ENCODE data around the gene ULK4.
A peak's percentile ranks its signal among the peaks of the same experiment; 100 is the strongest.

Gene ULK4

DNA sequence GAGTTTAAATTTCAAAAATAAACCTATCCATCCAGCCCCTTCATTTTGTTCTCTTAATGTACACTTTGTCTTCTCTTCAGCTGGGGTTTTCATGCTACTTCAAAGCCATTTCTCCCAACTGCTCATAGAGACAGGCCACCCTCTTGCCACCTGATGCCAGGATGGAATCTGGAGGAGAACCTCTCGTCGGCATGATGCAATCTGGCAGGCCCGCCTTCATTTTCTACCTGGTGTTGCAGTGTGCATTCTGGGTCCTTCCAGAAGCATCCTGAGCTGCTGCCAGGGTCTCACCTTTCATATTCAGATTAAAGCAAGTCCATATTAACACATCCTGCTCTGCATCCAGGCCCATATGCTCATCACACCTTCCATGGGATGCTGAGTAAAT is 701.8 kb downstream of the ULK4 start:
- no peak for DNase-seq (ENCODE audit: low read depth)

DNA sequence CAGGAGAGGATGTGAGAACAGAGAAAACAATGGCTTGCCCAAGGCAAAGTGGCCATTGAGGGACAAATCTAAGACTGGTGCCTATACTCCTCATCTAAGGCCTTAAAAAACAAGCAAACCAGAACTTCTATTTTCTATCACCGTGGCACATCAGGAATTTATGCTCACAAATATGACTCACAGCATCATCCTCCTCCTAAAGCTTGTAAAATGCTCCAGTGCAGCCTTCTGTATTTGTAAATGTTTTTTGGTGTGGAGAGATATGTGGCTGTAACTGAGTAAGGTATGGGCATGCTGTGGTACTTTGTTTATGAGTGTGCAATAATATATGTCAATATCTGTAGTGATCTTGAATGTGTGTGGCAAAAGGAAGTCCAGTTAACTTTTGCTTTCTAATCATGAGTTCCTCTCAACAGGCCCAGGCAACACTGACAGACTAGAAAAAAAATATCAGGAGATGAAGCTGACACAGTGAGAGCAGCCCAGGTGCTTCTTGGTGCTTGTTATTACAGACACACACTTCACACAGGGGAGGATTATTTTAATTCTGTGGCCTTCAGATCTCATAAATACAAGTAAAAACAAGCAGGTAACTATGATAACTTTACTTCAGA is 702.3 kb downstream of the ULK4 start:
- DNase-seq (ENCODE audit: low read depth), result no peak

DNA sequence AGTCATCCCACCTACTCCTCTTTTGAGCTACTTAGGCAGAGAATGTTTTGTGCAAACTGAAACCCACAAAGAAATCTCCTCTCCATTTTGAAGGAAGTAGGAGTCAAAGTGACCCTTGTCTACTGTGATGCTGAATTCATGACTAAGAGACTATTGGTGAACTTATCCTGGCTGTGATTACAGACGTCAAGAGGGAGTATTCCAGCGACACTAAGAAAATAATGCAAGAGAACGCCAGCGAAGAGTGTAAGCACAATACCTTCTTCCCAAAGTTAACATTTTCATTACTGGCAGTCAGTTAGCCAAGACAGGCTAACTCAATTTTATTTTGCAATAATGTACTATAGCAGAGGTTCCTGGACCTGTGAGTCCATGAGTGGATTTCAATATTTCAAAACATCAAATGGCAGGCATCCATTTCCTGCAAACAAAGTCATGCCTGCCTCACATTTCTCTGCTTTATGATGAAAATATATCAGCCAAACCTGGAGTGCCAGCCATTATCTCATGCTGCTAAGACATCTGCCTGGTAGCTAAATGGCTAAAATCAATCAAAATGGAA is 703.6 kb downstream of the ULK4 start:
- DNase-seq (ENCODE audit: low read depth), result no peak

DNA sequence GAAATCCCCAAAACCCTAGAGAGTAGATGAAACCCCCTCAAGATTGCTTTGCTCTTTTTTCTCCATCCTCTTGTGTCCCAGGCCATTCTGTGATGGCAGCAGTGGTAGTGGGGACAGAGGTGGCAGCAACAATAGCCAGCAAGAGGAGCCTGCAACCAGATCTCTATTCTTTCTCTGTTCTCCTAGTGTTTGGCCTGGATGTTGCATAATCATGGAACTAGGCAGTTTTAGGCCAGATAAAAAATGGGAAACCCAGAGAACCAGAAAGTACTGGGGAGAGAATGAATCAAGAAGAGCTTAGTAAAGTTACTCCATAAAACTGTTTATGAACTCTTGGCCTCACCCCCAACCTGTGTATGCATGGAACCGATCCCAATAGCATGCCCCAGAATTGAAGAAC is 710.3 kb downstream of the ULK4 start:
- no peak for DNase-seq (ENCODE audit: low read depth)

DNA sequence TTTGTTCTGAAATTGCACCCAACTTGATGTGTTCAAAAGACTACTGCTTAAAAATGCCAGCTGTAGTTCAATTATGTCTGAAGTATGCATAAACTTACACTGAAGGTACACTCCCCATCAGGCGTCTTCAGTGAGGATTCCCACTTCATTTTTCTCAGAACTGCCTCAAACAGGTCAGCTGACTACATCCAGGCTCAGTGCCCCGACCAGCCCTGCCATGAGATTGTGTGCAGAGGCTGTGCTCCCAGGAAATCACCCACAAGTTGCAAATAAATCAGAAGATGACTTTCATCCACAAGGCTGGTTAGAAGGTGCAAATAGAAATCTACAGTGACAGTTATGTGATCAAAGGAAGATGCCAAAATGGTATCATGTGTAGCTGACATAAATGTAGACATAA is 711.1 kb downstream of the ULK4 start:
- no peak for DNase-seq (ENCODE audit: low read depth)

DNA sequence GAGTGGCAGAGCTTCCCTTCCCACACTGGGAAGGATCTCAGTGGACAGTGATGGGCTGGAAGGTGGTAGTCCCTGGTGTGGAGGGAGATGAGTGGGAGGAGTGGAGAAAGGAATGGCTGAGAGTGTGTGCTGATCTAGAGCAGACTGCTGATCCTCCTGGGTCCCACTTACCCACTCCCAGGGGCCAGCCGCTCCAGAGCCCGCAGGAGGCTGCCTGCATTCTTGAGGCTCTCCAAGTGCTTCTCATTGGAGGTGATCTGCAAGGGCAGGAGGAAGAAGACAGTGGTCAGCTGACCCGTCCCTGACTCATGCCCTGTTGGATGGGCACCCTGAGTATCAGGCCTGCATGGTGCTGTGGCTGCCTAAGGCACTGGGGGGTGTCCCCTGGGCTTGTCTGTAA is 712.6 kb downstream of the ULK4 start:
- no peak for DNase-seq (ENCODE audit: low read depth)

DNA sequence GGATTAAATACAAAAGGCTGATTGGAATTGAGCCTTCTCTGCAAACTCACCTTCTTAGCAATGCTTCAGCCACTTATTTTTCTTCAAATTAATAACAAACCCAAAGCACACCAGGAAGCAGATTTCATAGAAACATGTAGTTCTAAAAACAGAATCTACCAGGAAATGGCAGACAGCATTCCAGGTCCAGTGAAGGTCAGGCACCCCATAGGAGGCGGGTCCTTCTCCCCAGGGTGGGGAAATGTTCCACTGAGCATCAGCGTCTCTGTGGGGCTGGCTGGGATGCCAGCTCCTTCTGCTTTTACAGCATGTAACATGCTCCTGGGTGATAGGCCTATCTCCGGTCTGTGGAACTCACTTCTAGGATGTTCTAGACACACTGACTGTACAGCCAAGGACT is 713.4 kb downstream of the ULK4 start:
- no peak for DNase-seq (ENCODE audit: low read depth)

DNA sequence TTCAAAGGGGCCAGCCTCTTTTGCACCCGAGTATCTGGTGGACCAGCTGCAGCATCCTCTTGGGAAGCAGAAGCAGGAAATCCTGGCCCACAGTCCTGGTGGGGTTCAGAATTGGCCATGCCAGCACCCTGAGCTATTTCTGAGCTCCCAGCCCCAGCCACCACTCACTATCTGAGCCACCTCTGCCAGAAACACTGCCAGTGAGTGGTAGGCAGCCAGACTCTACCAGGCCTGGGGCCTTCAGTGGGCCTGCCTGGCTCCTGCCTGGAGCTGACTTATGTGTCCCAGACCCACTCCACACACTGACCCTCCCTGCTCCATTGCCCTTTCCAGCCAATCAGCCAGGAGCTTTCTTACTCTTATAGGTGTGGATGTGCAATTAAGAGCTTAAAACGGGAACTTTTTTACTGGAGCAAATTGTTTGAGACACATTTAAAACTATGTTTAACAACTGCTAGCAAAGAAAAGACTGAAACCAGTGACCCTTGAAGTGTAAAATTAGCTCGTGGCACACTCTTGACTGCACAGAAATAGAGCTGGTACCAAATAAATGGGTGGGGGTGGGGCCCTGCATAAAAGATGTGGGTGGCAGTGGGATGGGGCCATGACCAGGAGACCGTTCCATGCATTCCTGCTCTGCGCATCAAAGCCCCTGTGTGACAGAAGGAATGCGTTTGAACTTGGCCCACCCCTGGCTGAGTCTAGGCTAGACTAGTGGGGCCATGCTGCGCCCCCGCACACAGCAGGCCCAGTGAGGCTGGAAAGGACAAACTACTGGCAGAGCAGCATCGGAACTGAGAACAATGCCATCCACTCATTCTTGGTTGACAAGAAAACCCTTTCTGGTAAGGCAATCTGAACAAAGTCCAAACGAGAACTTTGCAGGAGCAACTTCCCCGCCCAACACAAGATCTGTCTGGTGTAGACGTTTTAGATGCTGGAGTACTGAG is 714.6 kb downstream of the ULK4 start:
- DNase-seq (ENCODE audit: low read depth), result no peak

DNA sequence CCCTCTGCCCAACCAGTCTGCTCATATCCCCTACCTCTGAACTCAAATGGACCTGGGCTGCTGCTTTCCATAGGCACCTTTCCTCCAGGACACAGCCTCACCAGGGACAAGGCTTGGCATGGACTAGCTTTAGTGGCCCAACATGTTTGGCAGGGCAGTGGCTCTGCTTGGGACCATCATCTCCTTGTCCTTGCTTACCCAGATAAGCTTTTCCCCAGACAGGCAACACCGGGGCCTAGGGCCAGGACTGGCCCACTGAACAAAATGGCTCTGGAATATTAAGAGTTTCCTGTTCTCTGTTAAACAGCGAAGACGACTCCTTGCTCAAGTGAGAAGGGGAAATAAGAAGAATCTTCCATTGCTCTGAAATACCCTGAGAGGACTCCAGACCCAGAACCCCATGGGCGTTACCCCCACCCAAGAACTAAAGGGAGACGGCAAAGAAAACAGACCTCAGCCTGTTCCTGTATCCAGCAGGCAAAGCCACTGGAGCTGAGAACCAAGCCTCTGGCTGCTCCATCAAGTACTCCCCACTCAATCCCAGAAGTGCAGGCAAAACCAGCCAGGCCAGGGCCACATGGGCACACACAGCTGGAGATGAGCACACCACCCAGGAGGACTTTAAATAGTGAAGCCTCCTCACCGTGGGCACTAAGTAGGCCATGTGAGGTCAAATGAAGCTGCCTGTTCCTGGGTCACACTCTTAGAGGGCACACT is 717.1 kb downstream of the ULK4 start:
- DNase-seq (ENCODE audit: low read depth), result no peak

DNA sequence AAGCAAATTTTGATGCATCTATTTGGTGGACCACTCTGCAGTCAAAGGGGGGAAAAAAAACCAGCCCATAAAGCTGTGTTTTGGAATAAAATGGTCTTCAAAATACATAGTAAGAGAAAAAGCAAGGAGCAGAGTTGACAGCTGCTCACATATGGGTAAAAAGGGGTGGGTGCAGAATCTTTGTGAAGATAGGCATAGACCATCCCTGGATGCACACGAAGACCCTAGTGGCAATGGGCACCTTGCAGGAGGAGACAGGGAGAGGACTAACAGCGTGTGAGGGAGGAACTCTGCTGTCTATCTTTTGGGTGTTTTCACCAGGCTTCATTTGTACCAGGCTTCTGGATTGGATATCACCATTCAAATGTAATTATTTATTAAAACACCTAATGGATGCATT is 718.7 kb downstream of the ULK4 start:
- no peak for DNase-seq (ENCODE audit: low read depth)

DNA sequence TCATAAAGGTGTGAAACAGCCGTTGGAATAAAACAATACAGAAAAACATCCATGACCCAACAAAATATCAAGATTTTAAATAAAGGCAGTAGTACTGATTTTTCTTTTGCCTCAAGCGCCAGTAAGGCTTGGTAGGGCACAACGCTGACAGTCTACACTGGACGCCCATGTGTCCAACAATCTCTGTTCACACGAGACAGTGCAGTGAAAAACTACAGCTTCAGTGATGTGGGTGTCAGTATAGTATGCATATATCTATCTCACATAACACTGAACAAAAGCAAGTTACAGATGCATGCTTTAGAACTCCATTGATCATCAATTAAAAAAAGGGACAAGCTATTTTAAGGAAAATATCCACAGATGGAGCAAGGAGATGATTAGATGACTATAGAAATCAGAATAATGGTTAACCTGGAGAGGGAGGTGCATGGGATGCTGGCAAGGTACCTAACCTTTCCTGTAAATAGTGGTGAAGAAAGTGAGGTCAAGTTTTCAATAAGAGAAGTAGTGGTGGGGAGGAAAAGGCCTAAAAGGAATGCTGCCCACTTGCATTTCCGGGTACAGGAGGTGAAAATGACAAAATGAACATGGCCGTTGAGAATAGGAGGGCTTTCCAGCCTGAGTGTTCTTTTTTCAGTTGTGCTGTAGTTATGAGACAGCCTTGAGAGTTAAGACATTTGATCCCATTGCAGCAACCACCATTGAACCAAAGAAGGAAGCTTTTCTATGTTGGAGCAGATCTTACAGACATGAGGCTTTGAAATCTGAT is 719.9 kb downstream of the ULK4 start:
- DNase-seq (ENCODE audit: low read depth), result no peak

DNA sequence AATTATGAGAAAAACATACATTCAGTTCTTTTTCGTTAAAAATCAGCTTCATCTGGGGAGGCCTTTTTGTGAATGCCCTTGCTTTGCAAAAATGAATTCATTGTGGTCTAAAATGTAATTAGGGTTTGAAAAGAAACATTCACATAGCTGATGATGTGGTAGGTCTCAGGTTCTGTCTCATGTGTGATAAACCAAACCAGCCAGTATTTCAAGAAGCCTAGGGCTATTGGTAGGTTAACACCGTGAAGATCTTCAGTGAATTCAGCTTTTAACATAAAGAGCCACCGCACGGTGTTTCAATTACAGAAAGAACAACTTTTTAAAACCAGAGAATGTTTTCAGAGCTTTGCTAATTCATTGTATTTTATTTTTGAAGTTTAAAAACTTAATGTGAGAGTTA is 720.7 kb downstream of the ULK4 start:
- DNase-seq (ENCODE audit: low read depth), result no peak

DNA sequence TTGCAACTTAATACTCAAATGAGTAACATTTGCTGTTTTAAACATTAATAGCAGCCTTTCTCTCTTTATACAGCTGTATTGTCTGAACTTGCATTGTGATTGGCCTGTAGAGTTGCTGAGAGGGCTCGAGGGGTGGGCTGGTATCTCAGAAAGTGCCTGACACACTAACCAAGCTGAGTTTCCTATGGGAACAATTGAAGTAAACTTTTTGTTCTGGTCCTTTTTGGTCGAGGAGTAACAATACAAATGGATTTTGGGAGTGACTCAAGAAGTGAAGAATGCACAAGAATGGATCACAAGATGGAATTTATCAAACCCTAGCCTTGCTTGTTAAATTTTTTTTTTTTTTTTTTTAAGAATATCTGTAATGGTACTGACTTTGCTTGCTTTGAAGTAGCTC is 722.3 kb downstream of the ULK4 start:
- DNase-seq (ENCODE audit: low read depth), result no peak

DNA sequence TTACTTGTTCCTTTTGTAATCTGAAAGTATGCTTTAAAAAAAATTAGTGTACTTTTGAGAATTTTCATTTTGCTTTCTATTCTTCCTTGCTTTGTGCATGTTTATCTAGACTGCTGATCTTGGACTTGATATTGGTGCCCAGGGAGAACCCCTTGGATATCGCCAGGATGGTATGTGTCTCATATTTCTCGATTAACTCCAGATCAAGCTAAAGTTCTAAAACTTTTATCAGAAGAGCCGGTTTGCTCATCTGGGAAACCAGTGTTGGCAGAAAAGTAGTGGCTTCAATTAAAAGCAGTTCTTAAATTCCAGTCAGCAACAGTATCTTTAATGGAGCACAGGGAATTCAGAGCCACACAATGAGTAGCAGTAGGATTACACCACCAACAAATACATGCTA is 724.0 kb downstream of the ULK4 start:
- DNase-seq (ENCODE audit: low read depth), result no peak

DNA sequence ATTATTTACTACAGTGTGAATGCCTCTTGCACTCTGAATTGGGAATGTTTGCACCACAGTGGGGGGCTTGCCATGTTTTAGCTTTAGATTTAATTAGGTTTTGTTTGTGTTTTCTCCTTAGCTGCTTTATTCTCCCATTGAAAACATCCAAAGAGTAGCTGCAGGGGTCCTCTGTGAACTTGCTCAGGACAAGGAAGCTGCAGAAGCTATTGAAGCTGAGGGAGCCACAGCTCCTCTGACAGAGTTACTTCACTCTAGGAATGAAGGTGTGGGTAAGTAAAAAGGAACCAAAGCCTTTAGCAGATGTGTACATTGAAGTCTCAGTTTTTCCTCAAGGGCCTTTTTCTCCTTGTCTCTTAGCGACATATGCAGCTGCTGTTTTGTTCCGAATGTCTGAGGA is 725.7 kb downstream of the ULK4 start:
- no peak for DNase-seq (ENCODE audit: low read depth)

DNA sequence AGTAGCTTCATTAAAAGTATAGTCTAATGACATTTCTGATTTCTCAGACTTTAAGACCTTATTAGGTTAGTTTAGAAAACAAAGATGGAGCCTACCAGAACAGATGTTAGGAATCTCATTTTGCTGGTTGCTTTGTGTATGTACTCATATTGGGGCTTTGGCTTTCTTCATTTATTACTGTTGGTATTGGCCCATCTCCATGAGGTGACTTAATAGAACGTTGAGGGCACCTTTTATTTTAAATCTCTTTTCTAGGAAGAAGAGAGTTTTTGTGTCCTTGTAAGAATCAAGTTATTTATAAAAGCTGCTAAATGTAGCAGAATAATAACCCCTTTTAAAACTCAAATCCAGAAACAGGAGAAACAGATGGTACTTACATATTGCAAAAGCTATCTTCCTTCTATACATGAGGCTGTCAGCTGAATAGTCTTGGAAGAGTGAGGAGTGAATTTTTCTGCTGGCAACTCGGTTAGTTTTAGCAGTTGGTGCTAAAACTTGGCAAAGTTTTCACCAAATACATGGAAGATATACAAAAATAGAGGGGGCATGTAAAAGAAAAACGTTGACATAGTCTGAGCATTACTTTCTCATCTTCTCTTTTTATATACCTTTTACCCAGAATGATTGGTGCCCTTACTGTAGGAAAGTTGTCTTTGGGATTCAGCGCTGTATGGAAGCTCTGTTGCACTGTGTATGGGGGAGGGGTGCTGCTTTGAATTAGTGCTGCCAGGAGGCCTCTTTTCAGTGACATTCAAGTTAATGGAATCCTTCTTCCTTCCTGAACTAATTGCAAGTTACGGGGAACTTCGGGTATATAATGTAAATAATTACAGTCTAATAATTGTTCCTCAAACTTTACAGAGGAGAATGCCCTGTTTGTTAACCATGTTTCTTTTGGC is 726.8 kb downstream of the ULK4 start:
- DNase-seq (ENCODE audit: low read depth), result no peak

DNA sequence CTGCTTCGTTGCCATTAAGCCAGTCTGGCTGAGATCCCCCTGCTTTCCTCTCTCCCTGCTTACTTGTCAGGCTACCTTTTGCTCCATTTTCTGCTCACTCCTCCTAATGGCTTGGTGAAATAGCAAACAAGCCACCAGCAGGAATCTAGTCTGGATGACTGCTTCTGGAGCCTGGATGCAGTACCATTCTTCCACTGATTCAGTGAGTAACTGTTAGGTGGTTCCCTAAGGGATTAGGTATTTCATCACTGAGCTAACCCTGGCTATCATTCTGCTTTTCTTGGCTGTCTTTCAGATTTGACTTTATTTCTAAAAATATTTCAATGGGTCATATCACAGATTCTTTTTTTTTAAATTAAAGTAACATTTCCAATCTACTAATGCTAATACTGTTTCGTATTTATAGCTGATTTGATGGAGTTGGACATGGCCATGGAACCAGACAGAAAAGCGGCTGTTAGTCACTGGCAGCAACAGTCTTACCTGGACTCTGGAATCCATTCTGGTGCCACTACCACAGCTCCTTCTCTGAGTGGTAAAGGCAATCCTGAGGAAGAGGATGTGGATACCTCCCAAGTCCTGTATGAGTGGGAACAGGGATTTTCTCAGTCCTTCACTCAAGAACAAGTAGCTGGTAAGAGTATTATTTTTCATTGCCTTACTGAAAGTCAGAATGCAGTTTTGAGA is 737.6 kb downstream of the ULK4 start:
- DNase-seq (ENCODE audit: low read depth), result peak; percentile 72

DNA sequence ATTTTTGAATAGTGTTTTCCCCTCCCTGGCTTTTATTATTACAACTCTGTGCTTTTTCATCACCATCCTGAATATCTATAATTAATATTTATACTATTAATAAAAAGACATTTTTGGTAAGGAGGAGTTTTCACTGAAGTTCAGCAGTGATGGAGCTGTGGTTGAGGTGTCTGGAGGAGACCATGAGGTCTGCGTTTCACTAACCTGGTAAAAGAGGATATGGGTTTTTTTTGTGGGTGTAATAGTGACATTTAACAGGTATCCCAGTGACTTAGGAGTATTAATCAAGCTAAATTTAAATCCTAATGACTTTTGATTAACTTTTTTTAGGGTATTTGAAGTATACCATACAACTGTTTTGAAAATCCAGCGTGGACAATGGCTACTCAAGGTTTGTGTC is 738.2 kb downstream of the ULK4 start:
- no peak for DNase-seq (ENCODE audit: low read depth)

DNA sequence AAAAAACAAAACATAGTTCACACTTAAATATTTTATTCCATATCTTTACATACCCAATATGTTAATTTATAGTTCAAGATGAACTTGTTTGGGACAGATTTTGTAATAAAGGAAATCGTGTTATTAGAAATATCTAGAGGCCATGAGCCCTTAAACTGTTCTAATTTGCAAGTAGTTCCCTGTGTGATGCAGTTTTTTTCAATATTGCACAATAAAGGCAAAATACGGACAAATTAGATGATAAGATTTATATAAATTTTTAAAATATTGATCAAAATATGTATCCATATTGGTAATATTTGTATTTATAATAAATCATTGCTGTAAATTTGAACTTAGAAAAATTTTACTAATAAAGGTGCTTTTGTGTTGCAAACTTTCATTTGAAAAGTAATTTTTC is 738.8 kb downstream of the ULK4 start:
- no peak for DNase-seq (ENCODE audit: low read depth)

DNA sequence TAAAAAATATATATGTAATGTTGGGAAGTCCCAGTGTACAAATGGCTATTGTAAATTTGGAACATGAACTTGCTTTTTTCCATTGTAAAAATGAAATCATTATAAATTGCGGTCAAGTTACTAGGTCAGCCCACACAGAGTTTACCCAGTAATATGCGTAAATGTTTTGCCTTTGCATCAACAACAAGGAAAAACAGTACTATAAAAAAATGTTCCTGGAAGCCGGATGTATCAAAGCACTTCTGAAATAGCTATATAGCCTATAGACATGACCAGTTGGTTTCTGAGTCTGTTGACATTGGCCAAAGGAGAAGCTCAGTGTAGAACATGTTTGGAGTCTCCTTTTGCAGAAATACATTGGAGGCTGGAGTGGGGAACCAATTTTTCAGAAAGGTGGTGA is 739.4 kb downstream of the ULK4 start:
- no peak for DNase-seq (ENCODE audit: low read depth)
